ENCODE measurements around the gene OR56B1.

The OR56B1 gene

DNA sequence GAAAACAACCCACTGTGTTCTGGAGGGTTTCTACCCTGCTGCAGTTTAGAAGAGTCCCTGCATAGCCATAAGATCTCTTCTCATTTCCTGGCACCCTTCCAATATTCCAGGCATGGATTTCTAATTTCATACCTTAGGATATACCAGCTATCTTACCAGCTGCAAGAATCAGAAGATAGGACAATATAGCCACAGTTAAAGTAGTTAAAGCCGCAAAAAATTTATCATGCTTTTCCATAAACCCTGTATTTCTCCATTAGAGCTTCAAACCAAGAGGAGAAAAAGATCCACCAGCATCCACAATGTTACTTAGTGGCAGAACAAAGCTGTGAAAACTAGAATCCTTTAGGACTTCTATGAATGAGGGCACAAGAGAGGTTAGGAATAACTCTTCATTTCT is 8.6 kb upstream of the OR56B1 start:
- in situ Hi-C loops (cut with MboI; ENCODE audit: low sequenced_read_pairs): no loop called here

- in situ Hi-C loops (cut with MboI; ENCODE audit: low sequenced_read_pairs): no loop called here
These were observed 843 bp downstream of the OR56B1 start for GRCh38 chr11:5737091-5737490.

GRCh38 chr11:5737670-5738392 is 1.6 kb downstream of the OR56B1 start:
- in situ Hi-C loops (cut with MboI; ENCODE audit: low sequenced_read_pairs): no loop called here

DNA sequence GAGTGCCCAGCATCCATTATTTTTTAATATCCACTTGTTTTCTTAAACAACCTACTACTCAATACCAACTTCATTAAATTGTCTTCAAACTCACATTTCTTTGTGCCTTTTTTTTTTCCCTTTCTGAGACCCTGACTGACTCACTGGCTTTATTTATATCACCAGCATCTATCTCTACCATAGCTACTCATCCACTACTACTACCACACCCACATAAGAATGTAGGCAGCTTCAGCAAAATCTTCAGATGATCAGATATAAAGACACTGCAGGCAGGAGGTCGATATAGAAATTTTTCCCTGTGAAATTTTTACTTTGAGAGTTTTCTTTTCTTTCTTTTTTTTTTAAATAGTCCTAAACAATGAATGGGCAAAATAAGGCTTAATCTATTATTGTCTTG is 2.2 kb downstream of the OR56B1 start:
- in situ Hi-C loops (cut with MboI; ENCODE audit: low sequenced_read_pairs): no loop called here

- in situ Hi-C loops (cut with MboI; ENCODE audit: low sequenced_read_pairs): no loop called here
These were observed 10.4 kb downstream of the OR56B1 start for GRCh38 chr11:5746614-5747013.

DNA sequence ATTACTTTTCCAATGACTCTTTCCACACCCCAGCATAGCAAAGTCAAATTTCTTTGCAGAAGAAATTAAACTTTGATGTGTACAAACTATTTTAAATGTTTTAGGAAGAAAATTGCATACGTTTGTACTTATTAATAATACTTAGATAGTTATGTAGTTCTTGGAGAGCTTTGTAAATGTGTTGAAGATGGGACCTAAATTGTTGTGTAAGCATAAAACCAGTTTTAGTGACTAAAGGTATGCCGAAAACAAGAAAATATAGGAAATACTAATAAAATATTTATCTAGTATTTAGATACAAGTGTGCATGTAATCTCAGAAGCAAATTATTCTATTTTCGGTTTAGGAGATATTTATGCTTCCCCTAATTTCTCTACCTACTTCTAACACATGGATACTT is 13.6 kb downstream of the OR56B1 start:
- in situ Hi-C loops (cut with MboI; ENCODE audit: low sequenced_read_pairs): no loop called here

- in situ Hi-C loops (cut with MboI; ENCODE audit: low sequenced_read_pairs): no loop called here
These were observed 17.7 kb downstream of the OR56B1 start, which contains the start of gene OR52N4 for GRCh38 chr11:5753943-5754342. OR52N4 (plus strand) TSS chr11:5754243; CDS start chr11:5754741, 498 bp downstream.

DNA sequence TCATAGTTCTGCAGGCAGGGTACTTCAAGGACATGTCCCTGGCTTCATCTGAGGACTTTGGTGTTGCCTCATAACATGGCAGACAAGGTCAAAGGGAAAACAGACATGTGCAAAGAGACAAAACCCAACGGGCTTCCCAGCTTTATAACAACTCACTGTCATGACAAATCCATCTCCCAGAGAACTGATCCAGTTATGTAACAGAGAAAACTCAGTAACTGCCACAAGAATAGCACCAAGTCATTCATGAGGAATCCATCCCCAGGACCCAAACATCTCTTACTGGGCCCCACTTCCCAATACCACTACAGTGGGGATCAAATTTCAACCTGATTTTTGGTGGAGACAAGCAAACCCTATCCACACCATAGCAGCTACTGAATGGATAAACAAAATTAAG is 30.8 kb downstream of the OR56B1 start:
- in situ Hi-C loops (cut with MboI; ENCODE audit: low sequenced_read_pairs): no loop called here

- in situ Hi-C loops (cut with MboI; ENCODE audit: low sequenced_read_pairs): no loop called here
These were observed 47.0 kb downstream of the OR56B1 start, which contains the start of gene OR52N5 for GRCh38 chr11:5783255-5783654. OR52N5 (minus strand) TSS chr11:5783355; CDS start chr11:5778634, 4,721 bp downstream.
